H9 (cell line): ENCODE results near the gene TGFBR1. TPM values are rescaled to one million over a fixed set of nuclear protein-coding genes. Genes with fewer than 3 reads are reported as not detected.

Experiments
- DNase-seq: peaks from one replicate; pipeline ENCODE4 v3.0.0-alpha.2; 2017
- H2AFZ ChIP-seq: one replicate; pipeline ENCODE4 v1.6.1; 2013; ENCODE audit warnings: mild to moderate bottlenecking, low read length, control low read depth, moderate library complexity
- H2AK5ac ChIP-seq: 2 replicates; pipeline ENCODE4 v1.6.1; 2013; ENCODE audit warnings: low read length, control low read depth, mixed read lengths; ENCODE audit not compliant: insufficient read length
- H2BK120ac ChIP-seq: one replicate; pipeline ENCODE4 v1.6.1; 2013; ENCODE audit warnings: low read depth, mild to moderate bottlenecking, low read length, control low read depth, inconsistent platforms; ENCODE audit not compliant: poor library complexity, severe bottlenecking
- H2BK12ac ChIP-seq: 2 replicates; pipeline ENCODE4 v1.6.1; 2013; ENCODE audit warnings: low read length, control low read depth, mixed read lengths, low read depth; ENCODE audit not compliant: insufficient read length
- H2BK15ac ChIP-seq: 2 replicates; pipeline ENCODE4 v1.6.1; 2013; ENCODE audit warnings: low read depth, low read length, control low read depth
- H2BK20ac ChIP-seq: one replicate; pipeline ENCODE4 v1.6.1; 2013; ENCODE audit warnings: low read depth, mild to moderate bottlenecking, low read length, control low read depth, inconsistent platforms; ENCODE audit not compliant: poor library complexity, severe bottlenecking
- H2BK5ac ChIP-seq: 2 replicates; pipeline ENCODE4 v1.6.1; 2013; ENCODE audit warnings: low read length, control low read depth, mixed read lengths; ENCODE audit not compliant: insufficient read length
- H3K14ac ChIP-seq: 2 replicates; pipeline ENCODE4 v1.6.1; 2013; ENCODE audit warnings: low read length, control low read depth; ENCODE audit not compliant: insufficient read depth
- H3K18ac ChIP-seq: 2 replicates; pipeline ENCODE4 v1.6.1; 2013; ENCODE audit warnings: low read depth, mild to moderate bottlenecking, mixed read lengths, low read length, control low read depth; ENCODE audit not compliant: insufficient read length
- H3K23ac ChIP-seq: 2 replicates; pipeline ENCODE4 v1.6.1; 2013; ENCODE audit warnings: low read length, control low read depth, mixed read lengths, low read depth; ENCODE audit not compliant: insufficient read length
- H3K23me2 ChIP-seq: 2 replicates; pipeline ENCODE4 v1.6.1; 2013; ENCODE audit warnings: low read depth, mild to moderate bottlenecking, mixed read lengths, low read length, control low read depth; ENCODE audit not compliant: insufficient read length, poor library complexity, severe bottlenecking
- H3K27ac ChIP-seq: 2 replicates; pipeline ENCODE4 v1.5.1; 2013; ENCODE audit warnings: low read length, control low read depth, mixed read lengths, low read depth; ENCODE audit not compliant: insufficient read length
- H3K27me3 ChIP-seq: 2 replicates; pipeline ENCODE4 v1.6.1; 2013; ENCODE audit warnings: low read length, control low read depth, inconsistent platforms; ENCODE audit not compliant: insufficient read depth
- H3K4ac ChIP-seq: 2 replicates; pipeline ENCODE4 v1.6.1; 2013; ENCODE audit warnings: low read depth, mild to moderate bottlenecking, control low read depth, inconsistent platforms, low read length, moderate library complexity
- H3K4me1 ChIP-seq: 2 replicates; pipeline ENCODE4 v1.6.1; 2013; ENCODE audit warnings: low read length, control low read depth, inconsistent platforms; ENCODE audit not compliant: insufficient read depth
- H3K4me2 ChIP-seq: 2 replicates; pipeline ENCODE4 v1.6.1; 2013; ENCODE audit warnings: low read length, control low read depth, mixed read lengths; ENCODE audit not compliant: insufficient read length, insufficient read depth
- H3K56ac ChIP-seq: 2 replicates; pipeline ENCODE4 v1.6.1; 2013; ENCODE audit warnings: low read depth, mild to moderate bottlenecking, mixed read lengths, low read length, control low read depth; ENCODE audit not compliant: insufficient read length
- H3K79me1 ChIP-seq: 2 replicates; pipeline ENCODE4 v1.6.1; 2013; ENCODE audit warnings: low read depth, mild to moderate bottlenecking, moderate library complexity, low read length, control low read depth, inconsistent platforms; ENCODE audit not compliant: insufficient read depth, poor library complexity, severe bottlenecking
- H3K79me2 ChIP-seq: 2 replicates; pipeline ENCODE4 v1.6.1; 2013; ENCODE audit warnings: low read length, control low read depth, inconsistent platforms; ENCODE audit not compliant: insufficient read depth
- H3K9ac ChIP-seq: 2 replicates; pipeline ENCODE4 v1.6.1; 2013; ENCODE audit warnings: low read length, control low read depth, mixed read lengths; ENCODE audit not compliant: insufficient read length; ENCODE audit errors: extremely low read depth
- H3K9me3 ChIP-seq: one replicate; pipeline ENCODE4 v1.6.1; 2013; ENCODE audit warnings: low read depth, low read length, inconsistent platforms; ENCODE audit not compliant: control insufficient read depth
- H3T11ph ChIP-seq: one replicate; pipeline ENCODE4 v1.6.1; 2013; ENCODE audit warnings: mild to moderate bottlenecking, low read length, control low read depth, inconsistent platforms
- H4K20me1 ChIP-seq: one replicate; pipeline ENCODE4 v1.6.1; 2013; ENCODE audit not compliant: control insufficient read depth, insufficient read length, insufficient read depth
- H4K5ac ChIP-seq: 2 replicates; pipeline ENCODE4 v1.6.1; 2013; ENCODE audit warnings: low read depth, mild to moderate bottlenecking, mixed read lengths, low read length, control low read depth; ENCODE audit not compliant: insufficient read length
- H4K8ac ChIP-seq: replicated peaks from 2 replicates; pipeline ENCODE4 v1.6.1; 2013; ENCODE audit warnings: low read length, control low read depth, mixed read lengths, low read depth; ENCODE audit not compliant: insufficient read length
- H4K91ac ChIP-seq: 2 replicates; pipeline ENCODE4 v1.6.1; 2013; ENCODE audit warnings: low read depth, mild to moderate bottlenecking, moderate library complexity, mixed read lengths, low read length, control low read depth; ENCODE audit not compliant: insufficient read length
- H3K27ac Mint-ChIP-seq, 3 experiments: 2 replicates in 2 of 3; 3 replicates in 1 of 3; pipeline ENCODE4 v1.8.0; 2020 to 2021; ENCODE audit warnings: mixed read lengths in 3 of 3, mild to moderate bottlenecking in 1 of 3, moderate library complexity in 1 of 3
- H3K27me3 Mint-ChIP-seq: 2 replicates; pipeline ENCODE4 v1.8.0; 2021; ENCODE audit warnings: low read depth, mild to moderate bottlenecking, moderate library complexity, mixed read lengths
- H3K36me3 Mint-ChIP-seq, 3 experiments: 2 replicates in 2 of 3; 3 replicates in 1 of 3; pipeline ENCODE4 v1.8.0; 2020 to 2021; ENCODE audit warnings: low read depth in 3 of 3, mixed read lengths in 3 of 3; ENCODE audit not compliant: insufficient read depth in 1 of 3
- H3K4me1 Mint-ChIP-seq, 2 experiments: 2 replicates each; pipeline ENCODE4 v1.8.0; 2020; ENCODE audit warnings: mixed read lengths in 2 of 2
- H3K4me3 Mint-ChIP-seq, 2 experiments: 2 replicates in 1 of 2; 3 replicates in 1 of 2; pipeline ENCODE4 v1.8.0; 2020 to 2021; ENCODE audit warnings: mild to moderate bottlenecking in 2 of 2, mixed read lengths in 2 of 2, moderate library complexity in 1 of 2
- H3K9me3 Mint-ChIP-seq, 2 experiments: 2 replicates in 1 of 2; 3 replicates in 1 of 2; pipeline ENCODE4 v1.8.0; 2020; ENCODE audit warnings: mild to moderate bottlenecking in 2 of 2, mixed read lengths in 2 of 2, moderate library complexity in 1 of 2
- CTCF ChIP-seq: fragments of 200-600 bp; sonication (generic); conservative IDR thresholded peaks from 3 replicates; pipeline ENCODE4 v1.8.0; 2021; ENCODE audit warnings: antibody characterized with exemption, mild to moderate bottlenecking
- WGBS: extraction: QIAGEN DNeasy Blood & Tissue Kit; methylation state at CpG from one replicate; pipeline ENCODE4 v1.1.7; 2013; ENCODE audit warnings: missing lambda C conversion rate, low lambda C conversion rate, mixed read lengths; ENCODE audit not compliant: insufficient read length; ENCODE audit errors: extremely low coverage; 5-methylcytosine and 5-hydroxymethylcytosine counted together
- total RNA-seq: library from RNA; stranded (reverse); gene quantifications from 2 replicates; pipeline ENCODE4 v1.2.1, GENCODE V29; 2021

TGFBR1 gene
- total RNA-seq, 1 experiment from 2014 or later = 59.3 TPM

- no peaks in the 10 kb centered on the region for H3K9me3 Mint-ChIP-seq
- Histone ChIP-seq H3K14ac (no peak overlapping the region), H2BK120ac (no peak overlapping the region), H2AK5ac (no peak overlapping the region), H2BK20ac (no peak overlapping the region), H3K4me2 (no peak overlapping the region), H3K4ac (no peak overlapping the region), H2BK12ac (no peak overlapping the region), H4K91ac (no peak overlapping the region), H3K9me3 (no peaks in the 10 kb centered on the region), H3K27ac (no peak overlapping the region), H3K27me3 (no peaks in the 10 kb centered on the region), H3K79me1 (no peaks in the 10 kb centered on the region), H3K18ac (no peak overlapping the region), H3K9ac (no peak overlapping the region), H2BK15ac (no peak overlapping the region), H4K8ac (no peak overlapping the region), H4K20me1 (no peaks in the 10 kb centered on the region), H3K23ac (no peak overlapping the region), H4K5ac (no peak overlapping the region), H3K56ac (no peak overlapping the region), H3K79me2 (no peaks in the 10 kb centered on the region), H3K4me1 (no peaks in the 10 kb centered on the region), H3K23me2 (no peaks in the 10 kb centered on the region), H2AFZ (no peak overlapping the region), H3T11ph (no peak overlapping the region), H2BK5ac (no peak overlapping the region)
- no peak for TF ChIP-seq CTCF
- no peaks in the 10 kb centered on the region for H3K27me3 Mint-ChIP-seq
- H3K4me1 Mint-ChIP-seq = peaks cover 4% of the 10 kb centered on the region in 2 experiments
- H3K4me3 Mint-ChIP-seq = no peak overlapping the region
- no peak overlapping the region for H3K27ac Mint-ChIP-seq
- DNase-seq = no peak
- peaks cover 30 to 71% (median 68%) of the 10 kb centered on the region in 3 experiments; a peak in 6 of 7 replicates for H3K36me3 Mint-ChIP-seq
- no CpG with 5 or more reads among the region's 3 CpGs for WGBS
Observed at GRCh38 chr9:99143655-99144054, 38.7 kb downstream of the TGFBR1 start.
